HL-60/S4 treated with retinoic acid at 250 ng/mL for 4 days and 3 days (cell line): ENCODE data around the gene THAP12.
"Not testable (repeated sequence)": the region's sequence is repeated elsewhere in the genome, so short reads cannot be mapped to it uniquely, and the experiment has no call there.

Source experiments
- in situ Hi-C: fragments of 300-500 bp; cut with MboI; formaldehyde crosslinking; loops from 2 replicates; pipeline ENCODE4 v1.7.0; 2022; ENCODE audit warnings: low sequenced_read_pairs

THAP12 gene, protein sequence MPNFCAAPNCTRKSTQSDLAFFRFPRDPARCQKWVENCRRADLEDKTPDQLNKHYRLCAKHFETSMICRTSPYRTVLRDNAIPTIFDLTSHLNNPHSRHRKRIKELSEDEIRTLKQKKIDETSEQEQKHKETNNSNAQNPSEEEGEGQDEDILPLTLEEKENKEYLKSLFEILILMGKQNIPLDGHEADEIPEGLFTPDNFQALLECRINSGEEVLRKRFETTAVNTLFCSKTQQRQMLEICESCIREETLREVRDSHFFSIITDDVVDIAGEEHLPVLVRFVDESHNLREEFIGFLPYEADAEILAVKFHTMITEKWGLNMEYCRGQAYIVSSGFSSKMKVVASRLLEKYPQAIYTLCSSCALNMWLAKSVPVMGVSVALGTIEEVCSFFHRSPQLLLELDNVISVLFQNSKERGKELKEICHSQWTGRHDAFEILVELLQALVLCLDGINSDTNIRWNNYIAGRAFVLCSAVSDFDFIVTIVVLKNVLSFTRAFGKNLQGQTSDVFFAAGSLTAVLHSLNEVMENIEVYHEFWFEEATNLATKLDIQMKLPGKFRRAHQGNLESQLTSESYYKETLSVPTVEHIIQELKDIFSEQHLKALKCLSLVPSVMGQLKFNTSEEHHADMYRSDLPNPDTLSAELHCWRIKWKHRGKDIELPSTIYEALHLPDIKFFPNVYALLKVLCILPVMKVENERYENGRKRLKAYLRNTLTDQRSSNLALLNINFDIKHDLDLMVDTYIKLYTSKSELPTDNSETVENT

DNA sequence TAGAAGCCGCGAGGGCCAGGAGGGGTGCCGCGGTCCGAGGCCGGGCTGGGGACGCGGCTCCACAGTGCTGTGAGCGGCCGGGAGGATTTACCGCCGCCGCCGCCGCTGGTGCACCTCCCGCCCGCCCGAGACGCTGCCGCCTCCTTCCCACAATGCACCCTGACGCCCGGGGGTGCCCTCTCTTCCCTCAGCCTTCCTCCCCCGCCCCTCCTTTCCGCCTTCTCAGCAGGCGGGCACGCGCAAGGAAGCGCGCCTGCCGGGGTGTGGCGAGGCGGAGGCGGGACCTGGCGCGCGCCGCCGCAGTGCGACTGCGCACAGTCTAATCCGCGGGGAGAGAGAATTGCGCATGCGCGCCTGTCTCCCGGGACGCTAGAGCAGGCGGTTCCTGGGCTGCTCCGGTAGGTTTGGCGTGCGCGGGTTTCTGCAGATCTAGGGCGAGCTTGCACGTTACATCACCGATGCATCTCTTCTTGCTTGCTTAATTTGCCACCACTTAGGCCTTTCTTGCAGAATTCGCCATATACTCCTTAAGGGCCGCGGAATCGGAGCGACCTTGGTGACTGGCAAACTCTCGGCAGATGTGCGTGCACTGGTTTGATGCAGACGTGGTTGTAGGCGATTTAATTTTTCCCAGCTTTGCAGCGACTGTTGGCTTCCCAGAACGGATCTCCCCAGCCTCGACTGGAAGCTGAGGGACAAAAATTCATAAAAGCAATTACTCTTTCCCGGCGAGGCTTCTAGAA is at the start of gene THAP12, which contains the start of gene GVQW3:
Gene THAP12, minus strand, starts transcription at position 156 of the 743 bp plus-strand sequence. CDS start 296 bp downstream, outside the sequence.
Gene GVQW3, plus strand, starts transcription at position 347 of the 743 bp plus-strand sequence. CDS start 506 bp downstream, outside the sequence.
- in situ Hi-C loops = no loop called here

DNA sequence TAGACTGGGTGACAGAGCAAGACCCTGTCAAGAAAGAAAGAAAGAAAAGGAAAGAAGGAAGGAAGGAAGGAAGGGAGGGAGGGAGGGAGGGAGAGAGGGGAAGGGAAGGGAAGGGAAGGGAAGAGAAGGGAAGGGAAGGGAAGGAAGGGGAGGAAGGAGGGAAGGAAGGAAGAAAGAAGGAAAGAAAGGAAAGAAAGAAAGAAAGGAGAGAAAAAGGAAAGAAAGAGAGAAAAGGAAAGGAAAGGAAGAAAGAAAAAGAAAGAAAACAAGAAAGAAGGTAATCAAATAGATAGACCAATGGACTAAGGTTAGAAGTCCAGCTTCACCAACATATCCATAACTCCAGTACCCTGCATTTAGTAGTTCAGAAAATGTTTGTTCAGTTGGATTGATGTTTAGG is 45.7 kb upstream of the THAP12 start:
- in situ Hi-C loops = no loop called here

DNA sequence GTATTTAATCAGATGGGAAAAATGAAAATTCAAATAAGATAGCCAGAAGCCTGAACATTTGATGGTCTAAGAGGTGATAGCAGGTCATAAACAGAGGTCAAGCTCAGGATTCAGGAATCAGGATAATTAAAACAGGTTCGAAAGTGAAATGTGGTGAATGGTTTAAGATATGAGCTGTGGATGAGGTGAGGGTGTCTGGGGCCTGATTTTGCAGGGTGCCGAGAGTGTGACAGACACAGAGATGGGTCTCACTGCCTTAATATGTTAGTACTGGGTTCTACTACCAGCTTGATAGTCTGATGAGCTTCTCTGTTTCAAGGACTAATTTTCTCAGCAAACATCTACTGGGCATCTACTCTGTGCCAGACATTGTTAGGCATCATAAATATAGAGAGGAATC is 44.0 kb upstream of the THAP12 start:
- in situ Hi-C loops = no loop called here

DNA sequence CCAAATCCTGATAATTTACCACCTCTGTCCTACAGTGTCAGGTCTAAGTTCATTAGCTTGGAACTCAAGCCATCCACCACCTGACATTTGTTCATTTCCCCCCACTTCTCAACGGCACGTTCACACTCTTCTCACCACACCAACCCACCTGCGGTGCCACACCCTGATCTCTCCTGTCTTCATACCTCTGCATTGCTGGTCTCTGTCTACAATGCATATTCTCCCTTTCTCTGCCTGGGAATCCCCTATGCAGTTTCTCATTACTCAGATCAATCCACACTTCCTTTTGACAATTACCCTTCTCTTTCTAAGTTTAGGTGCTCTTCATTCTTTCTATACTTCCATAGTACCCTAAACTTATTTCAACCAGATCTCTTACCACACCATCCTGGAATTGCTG is 43.4 kb upstream of the THAP12 start:
- in situ Hi-C loops = no loop called here

DNA sequence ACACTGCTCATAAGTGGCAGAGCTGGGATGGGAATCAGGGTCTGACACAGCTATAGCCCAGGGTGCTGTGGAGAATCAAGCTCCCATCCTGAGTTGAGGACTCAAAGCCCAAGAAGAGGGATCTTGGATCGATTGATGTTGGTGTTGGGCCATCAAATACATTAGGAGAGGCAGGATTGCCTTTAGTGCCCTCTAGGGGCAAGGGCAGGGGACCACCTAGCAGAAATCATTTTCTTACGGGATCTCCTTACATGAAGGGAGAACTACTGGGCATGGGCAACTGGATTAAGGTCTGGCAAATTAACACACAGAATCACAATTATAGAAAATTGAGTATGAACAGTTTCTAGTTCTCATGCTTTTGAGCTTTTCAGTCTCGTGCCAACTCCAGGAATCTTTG is 39.0 kb upstream of the THAP12 start:
- in situ Hi-C loops = no loop called here

DNA sequence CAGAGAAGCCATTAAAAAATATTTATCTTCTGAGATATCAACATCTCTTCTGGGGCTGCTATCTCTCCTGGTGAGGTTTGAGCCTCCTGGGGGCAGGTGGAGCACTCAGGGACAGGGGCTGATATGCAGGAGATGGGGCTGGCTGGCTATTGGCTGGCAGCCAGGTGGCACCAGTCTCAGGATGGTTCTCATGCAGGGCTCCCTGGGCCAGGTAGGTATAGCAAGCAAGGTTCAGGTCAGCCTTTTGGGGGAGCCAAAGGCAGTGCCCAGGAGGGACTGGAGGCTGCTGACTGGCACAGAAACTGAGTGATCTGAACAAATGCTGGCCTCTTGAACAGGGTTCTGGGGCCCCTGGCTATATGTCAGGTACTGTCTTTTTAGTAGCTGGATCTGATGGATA is 34.1 kb upstream of the THAP12 start:
- in situ Hi-C loops = no loop called here

DNA sequence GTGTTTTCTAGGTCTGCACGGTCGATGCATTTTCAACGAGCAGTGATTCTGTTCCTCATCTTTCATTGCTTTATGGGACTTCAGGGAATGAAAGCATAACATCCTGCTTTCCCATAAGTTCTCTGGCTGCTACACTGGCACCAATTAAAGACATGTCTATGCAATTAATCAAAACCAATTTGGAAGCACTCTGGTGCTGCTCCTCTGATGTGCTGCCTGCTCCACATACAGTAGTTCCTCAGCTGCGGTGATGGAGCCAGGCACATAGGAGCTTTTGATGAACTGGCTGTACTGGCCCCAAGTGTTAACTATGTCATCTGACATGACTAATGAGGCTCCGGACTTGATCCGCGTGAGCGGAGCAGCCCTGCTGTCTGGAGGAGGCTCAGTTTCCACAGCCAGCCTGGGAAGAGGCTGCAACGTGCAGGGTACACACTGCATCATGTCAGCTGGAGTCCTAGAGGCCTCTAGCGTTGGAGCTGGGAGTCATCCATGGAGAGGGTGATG is 30.0 kb upstream of the THAP12 start:
- in situ Hi-C loops = no loop called here

DNA sequence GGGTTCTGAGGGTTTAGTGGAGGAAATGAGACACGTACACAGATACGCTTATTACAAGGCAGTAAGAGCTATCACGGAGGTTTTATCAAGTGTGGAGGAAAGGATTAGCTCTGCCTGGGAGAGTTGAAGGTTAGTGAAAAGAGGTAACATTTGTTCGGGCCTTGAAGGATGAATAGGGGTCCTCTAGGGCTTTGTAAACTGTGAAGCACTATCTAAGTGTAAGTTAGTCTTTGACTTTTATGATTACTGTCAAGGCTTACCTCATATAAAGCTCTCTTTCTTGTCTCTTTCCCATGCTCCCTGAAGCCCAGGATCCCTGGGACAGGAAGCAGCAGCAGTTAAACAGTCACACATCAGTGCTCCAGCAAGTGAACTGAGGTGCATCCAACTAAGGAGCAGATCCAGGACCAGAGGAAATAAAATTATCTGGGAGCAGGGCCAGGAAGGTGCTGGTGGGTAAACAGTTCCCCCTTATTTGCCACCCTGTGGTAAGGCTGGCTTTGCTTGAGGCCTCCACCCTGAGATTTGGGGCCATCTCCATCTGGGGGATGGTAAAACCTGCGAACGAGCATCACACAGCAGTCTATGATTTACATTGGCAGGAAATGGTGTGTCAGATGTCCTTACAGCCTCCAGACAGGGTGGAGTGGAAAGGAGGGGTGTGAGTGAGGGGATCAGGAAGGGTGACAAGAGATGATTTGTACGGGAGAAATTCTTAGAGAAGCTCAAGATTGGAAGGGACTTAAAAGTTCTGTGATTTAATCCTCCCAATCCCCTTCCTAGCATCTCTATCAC is 27.4 kb upstream of the THAP12 start:
- in situ Hi-C loops = no loop called here

DNA sequence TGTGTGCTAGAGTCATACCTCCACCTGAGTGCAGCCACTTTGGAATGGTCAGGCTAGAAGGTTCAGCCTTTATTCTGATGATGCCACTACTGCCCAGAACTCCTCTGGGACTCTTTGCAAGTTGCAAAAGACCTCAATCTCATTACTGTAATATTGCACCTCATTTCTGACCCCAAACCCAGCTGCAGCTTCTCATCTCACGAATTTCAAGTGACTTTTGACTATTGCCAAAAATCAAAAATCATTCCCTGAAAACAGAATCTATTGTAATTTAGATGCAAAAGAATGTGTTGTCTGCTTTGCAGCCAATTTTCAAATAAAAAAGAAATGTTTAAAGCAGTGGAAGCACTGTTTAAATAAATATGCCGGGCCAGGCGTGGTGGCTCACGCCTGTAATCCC is 25.4 kb upstream of the THAP12 start:
- in situ Hi-C loops = no loop called here

DNA sequence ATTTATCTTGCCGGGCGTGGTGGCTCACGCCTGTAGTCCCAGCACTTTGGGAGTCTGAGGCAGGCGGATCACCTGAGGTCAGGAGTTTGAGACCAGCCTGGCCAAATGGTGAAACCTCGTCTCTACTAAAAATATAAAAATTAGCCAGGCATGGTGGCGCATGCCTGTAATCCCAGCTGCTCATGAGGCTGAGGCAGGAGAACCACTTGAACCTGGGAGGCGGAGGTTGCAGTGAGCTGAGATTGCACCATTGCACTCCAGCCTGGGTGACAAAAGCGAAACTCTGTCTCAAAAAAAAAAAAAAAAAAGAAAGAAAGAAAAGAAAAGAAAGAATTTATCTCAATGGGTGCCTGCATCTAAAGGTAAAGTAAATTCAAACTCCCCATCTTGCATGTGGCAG is 20.6 kb upstream of the THAP12 start:
- in situ Hi-C loops = not testable (repeated sequence)

DNA sequence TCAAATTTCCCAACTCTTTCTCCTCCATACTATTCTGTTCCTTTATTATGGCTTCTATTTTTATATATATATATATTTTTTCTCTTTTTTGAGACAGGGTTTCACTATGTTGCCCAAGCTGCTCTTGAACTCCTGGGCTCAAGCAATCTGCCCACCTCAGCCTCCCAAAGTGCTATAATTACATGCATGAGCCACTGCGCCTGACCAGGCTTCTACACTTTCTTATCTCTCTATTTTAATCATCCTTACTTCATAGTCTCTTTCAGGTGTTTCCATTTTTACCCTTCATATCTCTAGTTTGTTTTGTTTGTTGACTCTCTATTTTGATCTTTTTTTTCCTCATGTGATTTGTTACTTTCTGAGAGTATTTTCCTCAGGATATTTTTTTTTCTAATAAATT is 20.0 kb upstream of the THAP12 start:
- in situ Hi-C loops = no loop called here

DNA sequence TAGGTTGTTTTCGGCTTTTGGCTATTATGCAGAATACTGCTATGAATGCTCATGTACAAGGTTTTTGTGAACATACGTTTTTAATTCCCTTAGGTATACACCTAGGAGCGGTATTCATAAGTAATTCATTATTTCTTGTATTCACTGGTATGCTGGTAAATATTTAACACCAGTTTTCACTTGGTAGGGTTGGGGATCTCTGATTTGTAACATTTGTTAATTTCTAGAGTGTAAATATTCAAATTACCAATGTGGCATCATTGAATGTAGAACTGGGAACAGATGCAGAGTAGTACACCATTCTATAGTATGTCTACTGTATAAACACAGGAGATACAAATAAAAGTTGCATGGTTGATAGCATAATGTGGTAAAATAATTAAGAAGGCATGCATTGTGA is 16.5 kb upstream of the THAP12 start:
- in situ Hi-C loops = no loop called here

DNA sequence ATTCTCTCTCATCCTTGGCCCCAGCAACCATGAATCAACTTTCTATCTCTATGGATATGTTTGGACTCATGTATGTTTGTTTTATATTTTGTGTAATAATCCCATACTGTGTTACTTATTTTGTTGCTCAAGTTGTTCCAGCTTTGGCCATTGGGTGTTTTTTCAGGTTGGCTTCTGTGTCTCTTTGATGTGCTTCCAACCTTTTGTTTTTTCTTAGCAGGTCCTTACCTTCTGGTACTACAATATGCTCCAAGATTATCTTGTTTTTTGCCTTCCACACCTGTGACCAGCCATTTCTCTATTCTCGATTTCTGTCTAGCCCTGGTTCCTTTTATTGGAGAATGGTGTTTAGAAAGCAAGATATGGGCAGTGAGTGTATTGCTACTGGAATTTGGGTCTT is 14.4 kb upstream of the THAP12 start:
- in situ Hi-C loops = no loop called here

DNA sequence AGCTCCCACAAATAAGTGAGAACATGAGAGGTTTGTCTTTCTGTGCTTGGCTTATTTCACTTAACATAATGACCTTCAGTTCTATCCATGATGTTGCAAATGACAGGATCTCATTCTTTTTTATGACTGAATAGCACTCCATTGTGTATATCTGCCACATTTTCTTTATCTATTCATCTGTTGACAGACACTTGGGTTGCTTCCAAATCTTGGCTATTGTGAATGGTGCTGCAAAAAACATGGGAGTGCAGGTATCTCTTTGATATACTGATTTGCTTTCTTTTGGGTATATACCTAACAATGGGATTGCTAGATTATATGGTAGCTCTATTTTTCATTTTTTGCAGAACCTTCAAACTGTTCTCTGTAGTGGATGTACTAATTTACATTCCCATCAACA is 13.5 kb upstream of the THAP12 start:
- in situ Hi-C loops = no loop called here

DNA sequence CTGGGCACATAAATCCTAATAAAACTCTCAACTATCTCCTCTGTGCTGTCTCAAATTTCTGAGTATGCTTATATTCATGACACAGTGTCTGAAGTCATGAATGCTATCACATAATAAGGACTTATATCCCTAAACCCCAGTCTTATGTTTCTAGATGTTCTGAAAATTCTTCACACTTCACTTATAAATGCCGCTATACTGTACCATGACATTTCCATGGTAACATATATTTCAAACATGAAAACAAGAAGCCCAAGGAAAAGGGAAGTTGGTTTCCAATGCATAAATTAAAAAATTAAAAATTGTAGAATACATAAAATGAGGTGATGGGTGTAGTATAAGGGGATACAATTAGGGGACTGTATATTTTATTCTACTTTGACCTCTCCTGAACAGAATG is 11.9 kb upstream of the THAP12 start:
- in situ Hi-C loops = no loop called here

DNA sequence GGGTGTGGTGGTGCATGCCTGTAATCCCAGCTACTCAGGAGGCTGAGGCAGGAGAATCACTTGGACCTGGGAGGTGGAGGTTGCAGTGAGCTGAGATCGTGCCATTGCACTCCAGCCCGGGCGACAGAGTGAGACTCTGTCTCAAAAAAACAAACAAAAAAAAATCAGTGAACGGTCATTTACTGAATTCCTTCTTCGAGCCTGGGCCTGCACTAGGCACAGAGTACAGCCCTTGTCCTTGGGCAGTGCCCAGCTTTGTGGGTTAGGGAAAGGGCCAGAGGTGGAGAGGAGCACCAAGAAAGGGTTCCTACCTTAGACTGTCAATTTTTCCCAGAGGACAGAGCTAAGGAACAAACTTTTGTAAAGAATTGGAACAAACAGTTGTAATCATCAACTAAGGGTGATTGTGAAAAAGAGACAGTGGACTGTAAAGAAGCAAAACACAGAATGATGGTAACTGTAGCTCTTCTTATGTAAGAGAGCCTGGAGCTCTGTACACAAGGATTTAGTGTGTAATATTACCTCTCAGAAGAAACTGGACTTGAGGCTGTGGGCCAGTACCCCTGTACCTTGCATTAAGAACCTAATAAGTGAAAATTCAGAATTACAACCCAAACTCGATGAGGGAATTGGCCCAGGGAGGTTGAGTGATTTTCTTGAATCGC is 11.0 kb upstream of the THAP12 start:
- in situ Hi-C loops = no loop called here

DNA sequence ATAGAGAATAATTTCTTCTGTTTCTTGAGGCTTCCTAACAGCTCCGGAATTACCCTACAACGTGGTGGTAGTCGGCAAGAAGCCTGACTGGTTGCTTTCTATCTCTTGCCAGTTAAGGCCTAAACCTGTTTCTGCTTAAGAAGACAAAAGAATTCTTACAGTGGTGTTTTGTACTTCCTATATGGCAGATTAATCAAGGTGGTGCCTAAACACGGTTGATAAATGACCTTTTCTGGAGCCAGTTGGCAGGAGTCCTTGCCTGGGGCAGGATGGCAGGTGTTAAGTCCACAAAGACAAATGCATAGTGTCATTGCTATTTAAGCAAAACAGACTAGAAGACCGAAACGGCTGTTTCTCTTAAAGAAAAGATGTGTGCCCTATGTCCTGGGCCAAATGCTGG is 10.1 kb upstream of the THAP12 start:
- in situ Hi-C loops = no loop called here

DNA sequence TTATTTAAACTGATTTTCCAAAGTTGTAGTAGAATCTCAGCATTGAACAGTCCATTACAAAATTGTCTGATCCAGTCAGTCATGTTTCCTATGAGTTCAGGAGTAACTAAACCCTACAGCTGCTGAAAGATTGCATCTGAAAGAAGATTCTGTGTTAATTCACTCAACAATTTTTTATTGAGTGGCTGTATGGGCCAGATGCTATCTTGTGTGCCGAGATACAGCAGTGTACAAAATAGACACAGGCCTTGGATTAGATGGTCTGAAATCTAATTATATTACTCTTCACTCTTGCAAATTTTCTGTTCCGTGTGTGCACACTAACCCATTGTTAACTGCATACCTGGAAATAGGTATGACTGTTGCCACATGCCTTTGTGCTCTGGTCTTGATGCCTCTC is 7.5 kb upstream of the THAP12 start:
- in situ Hi-C loops = no loop called here

DNA sequence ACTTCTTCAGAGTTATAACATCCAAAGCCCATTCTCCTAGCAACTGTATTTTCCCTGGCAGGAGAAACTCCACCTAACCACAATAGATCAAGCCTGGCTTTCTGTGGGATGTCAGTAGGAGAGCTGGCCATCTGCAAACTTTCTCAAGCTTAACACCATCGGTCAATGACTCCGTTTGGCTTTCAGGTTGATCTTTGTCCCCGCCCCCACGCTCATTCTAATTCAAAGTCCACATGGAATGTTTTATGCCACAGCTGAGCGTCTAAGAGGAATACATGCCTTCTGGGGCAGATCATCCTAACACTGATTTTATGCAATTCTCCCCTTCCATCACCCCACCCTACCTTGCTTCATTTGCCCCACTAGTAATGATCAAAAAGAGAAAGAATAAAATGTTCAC is 5.0 kb upstream of the THAP12 start:
- in situ Hi-C loops = no loop called here

DNA sequence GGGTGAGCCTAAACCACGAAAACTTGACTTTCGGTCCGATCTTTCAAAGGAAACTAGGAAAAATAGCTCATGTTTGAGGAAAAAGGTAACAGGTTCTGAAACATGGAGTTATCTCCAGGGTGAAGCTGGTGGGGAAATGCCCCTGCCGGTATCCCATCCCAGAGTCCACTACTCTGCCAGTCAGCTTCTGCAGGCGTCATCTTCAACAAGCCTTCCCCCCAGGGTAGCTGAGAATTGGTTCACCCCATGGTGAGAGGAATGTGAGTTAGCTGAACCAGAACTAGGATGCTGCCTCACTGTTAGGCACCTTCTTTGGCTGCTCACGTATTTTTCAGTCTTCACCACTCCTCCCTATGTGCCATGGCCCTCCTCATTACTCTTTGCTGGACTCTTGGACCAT is 1.3 kb upstream of the THAP12 start:
- in situ Hi-C loops = no loop called here
